GM23248 (cell line): ENCODE data around the gene NCOA1.

Source experiments
- EZH2 ChIP-seq: fragments of 200-600 bp; sonication (generic); IDR thresholded peaks from 2 replicates; pipeline ENCODE4 v1.6.1; 2018; ENCODE audit warnings: antibody characterized with exemption, mild to moderate bottlenecking; ENCODE audit not compliant: insufficient read depth, poor library complexity, severe bottlenecking
- EZH2phosphoT487 ChIP-seq: fragments of 200-600 bp; sonication (generic); IDR thresholded peaks from 2 replicates; pipeline ENCODE4 v1.6.1; 2018; ENCODE audit warnings: antibody characterized with exemption, moderate library complexity, mild to moderate bottlenecking, low read depth; ENCODE audit not compliant: insufficient read depth

- TF ChIP-seq EZH2 = no peak
- no peak for TF ChIP-seq EZH2phosphoT487
These were observed 323.5 kb downstream of the NCOA1 start for GRCh38 chr2:24814516-24814915.
